Measurements from ENCODE around the gene GPRC5B.

Gene GPRC5B

DNA sequence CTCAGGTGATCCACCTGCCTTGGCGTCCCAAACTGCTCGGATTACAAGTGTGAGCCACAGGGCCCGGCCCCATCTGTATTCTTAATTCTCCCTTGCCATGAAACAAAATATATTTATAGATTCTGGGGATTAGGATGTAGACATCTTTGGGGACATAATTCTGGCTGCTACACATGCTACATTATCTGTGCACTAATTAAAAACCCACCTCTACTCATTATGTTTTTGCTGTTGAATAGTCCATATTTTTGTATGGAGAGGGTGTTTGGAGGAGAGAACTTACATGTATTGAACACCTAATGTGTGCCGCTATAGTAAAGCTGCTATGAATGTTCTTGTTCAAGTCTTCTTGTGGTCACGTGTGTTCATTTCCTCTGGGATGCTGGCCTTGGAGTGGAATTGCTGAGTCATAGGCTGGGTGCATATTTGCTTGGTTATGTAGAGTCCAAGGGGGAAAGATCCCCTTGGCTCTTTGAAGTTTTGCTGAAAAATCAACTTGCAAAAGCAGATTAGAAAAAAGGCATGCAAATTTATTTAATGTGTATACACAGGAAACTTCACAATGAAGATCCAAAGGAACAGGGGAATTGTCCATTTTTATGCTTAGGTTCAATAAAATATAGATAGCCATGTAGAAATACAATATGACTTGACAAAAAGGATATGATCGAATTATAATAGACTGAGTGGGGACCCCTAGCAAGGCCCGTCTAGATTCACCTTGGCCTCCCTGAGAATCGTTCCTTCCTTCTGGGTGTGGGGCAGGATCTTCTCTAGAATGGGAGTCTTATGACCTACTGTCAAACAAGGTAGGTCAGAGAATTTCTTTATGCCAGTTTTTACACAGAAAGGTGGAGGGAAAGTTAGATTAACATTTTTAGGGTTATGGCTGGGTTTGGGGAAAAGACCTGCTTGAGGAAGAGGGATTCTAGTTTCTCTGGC is 42.1 kb upstream of the GPRC5B start:
- TF ChIP-seq POLR2AphosphoS5 (IDR thresholded peaks at IDR 0.05; ENCODE audit: low read depth, low read length) (no peak), FOXP2 (optimal IDR thresholded peaks at IDR 0.05; ENCODE audit: borderline replicate concordance, extremely low read depth, extremely low read length, insufficient read depth) (no peak), SIN3A (IDR thresholded peaks at IDR 0.05; ENCODE audit: borderline replicate concordance, insufficient read depth, low read length) (no peak), TAF1 (IDR thresholded peaks at IDR 0.05; ENCODE audit: borderline replicate concordance, insufficient read depth, low read length) (no peak), REST (IDR thresholded peaks at IDR 0.05; ENCODE audit: insufficient read depth in 1 of 2, low read depth in 2 of 2, low read length in 2 of 2) (no peak)

DNA sequence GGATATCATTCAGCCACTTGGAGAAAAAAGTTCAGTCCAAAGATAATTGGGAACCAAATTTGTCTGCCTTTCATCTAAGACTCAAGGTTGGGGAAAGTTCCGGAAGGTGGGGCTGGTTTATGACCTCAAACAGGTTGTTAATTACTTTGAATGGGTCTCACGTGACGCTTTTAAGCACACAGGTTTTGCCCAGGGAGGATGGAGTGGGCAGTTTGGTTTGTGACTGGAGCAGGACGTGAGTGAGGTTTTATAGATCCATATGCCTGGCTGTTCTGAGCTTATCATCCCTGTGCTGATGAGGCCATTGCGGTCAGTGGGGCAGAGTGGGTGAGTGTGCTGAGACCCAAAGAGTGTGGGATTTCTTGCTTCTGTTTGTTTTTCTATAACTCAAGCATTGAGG is 38.7 kb upstream of the GPRC5B start:
- TF ChIP-seq POLR2AphosphoS5 (IDR thresholded peaks at IDR 0.05; ENCODE audit: low read depth, low read length) (no peak), SIN3A (IDR thresholded peaks at IDR 0.05; ENCODE audit: borderline replicate concordance, insufficient read depth, low read length) (no peak), TAF1 (IDR thresholded peaks at IDR 0.05; ENCODE audit: borderline replicate concordance, insufficient read depth, low read length) (no peak), FOXP2 (optimal IDR thresholded peaks at IDR 0.05; ENCODE audit: borderline replicate concordance, extremely low read depth, extremely low read length, insufficient read depth) (no peak), REST (IDR thresholded peaks at IDR 0.05; ENCODE audit: insufficient read depth in 1 of 2, low read depth in 2 of 2, low read length in 2 of 2) (no peak)

GRCh38 chr16:19919142-19919541 is 34.5 kb upstream of the GPRC5B start:
- TF ChIP-seq SIN3A (IDR thresholded peaks at IDR 0.05; ENCODE audit: borderline replicate concordance, insufficient read depth, low read length) (no peak), FOXP2 (optimal IDR thresholded peaks at IDR 0.05; ENCODE audit: borderline replicate concordance, extremely low read depth, extremely low read length, insufficient read depth) (no peak)

- TF ChIP-seq SIN3A (IDR thresholded peaks at IDR 0.05; ENCODE audit: borderline replicate concordance, insufficient read depth, low read length) (no peak), REST (IDR thresholded peaks at IDR 0.05; ENCODE audit: insufficient read depth in 1 of 2, low read depth in 2 of 2, low read length in 2 of 2) (no peak), POLR2AphosphoS5 (IDR thresholded peaks at IDR 0.05; ENCODE audit: low read depth, low read length) (no peak), FOXP2 (optimal IDR thresholded peaks at IDR 0.05; ENCODE audit: borderline replicate concordance, extremely low read depth, extremely low read length, insufficient read depth) (no peak), TAF1 (IDR thresholded peaks at IDR 0.05; ENCODE audit: borderline replicate concordance, insufficient read depth, low read length) (no peak)
These were observed 31.4 kb upstream of the GPRC5B start for GRCh38 chr16:19916064-19916463.

DNA sequence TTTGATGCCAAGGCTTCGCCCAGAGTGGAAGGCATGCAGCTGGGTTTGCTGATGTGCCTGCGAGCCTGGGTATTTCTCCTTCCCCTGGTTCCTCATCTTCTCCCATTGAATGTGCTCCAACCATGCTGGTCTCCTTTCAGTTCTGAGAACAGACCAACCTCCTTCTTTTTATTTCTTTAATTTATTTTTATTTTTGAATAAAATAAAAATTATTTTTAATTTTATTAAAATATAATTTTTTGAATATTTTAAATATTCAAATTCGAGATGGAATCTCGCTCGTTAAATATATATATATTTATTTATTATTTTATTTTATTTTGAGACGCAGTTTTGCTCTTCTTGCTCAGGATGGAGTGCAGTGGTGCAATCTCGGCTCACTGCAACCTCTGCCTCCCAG is 30.2 kb upstream of the GPRC5B start:
- TF ChIP-seq FOXP2 (optimal IDR thresholded peaks at IDR 0.05; ENCODE audit: borderline replicate concordance, extremely low read depth, extremely low read length, insufficient read depth), result no peak
- TF ChIP-seq REST (IDR thresholded peaks at IDR 0.05; ENCODE audit: insufficient read depth in 1 of 2, low read depth in 2 of 2, low read length in 2 of 2), result no peak
